GM18870 (cell line): Measurements from ENCODE around the gene LIPK.
A peak's percentile ranks its signal among the peaks of the same experiment; 100 is the strongest.
"Not testable (repeated sequence)": the region's sequence is repeated elsewhere in the genome, so short reads cannot be mapped to it uniquely, and the experiment has no call there.

ENCODE experiments used
- ATAC-seq: cut with Tn5 transposase; IDR thresholded peaks from one replicate; pipeline ENCODE4 v1.9.1; 2021; ENCODE audit warnings: moderate library complexity; ENCODE audit not compliant: unreplicated experiment

The LIPK gene

GRCh38 chr10:88709361-88709760, 3.3 kb downstream of the LIPK start:
- ATAC-seq = not testable (repeated sequence)

- ATAC-seq = no peak
These were observed 9.5 kb downstream of the LIPK start for GRCh38 chr10:88715517-88715916.

GRCh38 chr10:88721392-88721791, 15.3 kb downstream of the LIPK start:
- ATAC-seq = no peak

GRCh38 chr10:88725798-88726197, 19.7 kb downstream of the LIPK start:
- ATAC-seq = no peak

- no peak for ATAC-seq
These were observed 22.2 kb downstream of the LIPK start for GRCh38 chr10:88728107-88728763.

DNA sequence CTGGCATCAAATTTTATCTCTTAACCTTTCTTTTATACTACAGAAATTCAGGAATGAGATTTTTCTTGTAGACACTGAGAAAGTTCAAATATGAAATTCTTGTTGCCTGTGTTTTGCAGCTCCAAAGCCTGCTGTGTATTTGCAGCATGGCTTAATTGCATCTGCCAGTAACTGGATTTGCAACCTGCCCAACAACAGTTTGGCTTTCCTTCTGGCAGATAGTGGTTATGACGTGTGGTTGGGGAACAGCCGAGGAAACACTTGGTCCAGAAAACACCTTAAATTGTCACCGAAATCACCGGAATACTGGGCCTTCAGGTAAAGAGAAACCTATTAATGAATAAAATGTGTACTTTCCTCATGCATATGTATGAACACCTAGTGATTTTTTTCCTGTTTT, 24.8 kb downstream of the LIPK start:
- no peak for ATAC-seq

DNA sequence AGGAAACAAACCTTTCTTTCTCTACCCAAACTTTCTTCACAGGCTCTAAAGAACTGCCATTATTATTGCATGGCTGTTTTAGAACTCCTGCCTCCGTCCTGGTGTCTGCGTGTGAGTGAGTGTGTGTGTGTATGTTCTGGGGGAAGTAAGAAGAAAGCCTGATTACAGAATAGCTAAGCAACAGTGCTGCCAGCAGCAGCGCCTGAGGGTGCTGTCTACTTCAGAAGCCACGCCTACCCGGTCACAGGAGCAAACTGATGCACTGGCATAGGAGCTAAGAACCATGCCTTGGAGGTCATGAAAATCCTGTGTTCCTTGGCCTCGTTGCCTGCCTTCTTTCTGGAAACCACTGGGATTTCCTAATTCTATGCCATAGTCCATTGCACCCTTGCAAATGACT, 25.2 kb downstream of the LIPK start:
- no peak for ATAC-seq

- no peak for ATAC-seq
These were observed 27.2 kb downstream of the LIPK start for GRCh38 chr10:88733215-88733614.

- ATAC-seq = no peak
These were observed 29.6 kb downstream of the LIPK start for GRCh38 chr10:88735661-88736060.

- ATAC-seq = not testable (repeated sequence)
These were observed 35.9 kb downstream of the LIPK start for GRCh38 chr10:88741921-88742320.

DNA sequence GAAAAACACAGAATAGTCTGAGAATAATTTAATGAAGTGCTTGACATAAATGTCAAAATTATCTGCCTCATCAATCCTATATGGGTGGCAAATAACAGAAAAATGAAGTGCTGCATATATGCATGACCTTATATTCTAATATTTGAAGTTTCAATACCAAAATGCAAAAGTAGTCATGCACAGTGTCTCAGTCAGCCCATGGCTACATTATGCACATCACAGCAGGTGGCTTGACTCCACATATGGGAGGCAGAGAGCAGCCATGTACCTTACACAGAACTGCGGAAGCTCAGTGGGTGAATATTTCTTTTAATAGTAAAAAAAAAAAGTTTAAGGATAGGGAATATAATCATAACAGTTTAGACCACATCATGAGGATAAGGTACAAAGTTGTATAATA, 36.4 kb downstream of the LIPK start:
- no peak for ATAC-seq

GRCh38 chr10:88744002-88744401, 38.0 kb downstream of the LIPK start:
- no peak for ATAC-seq

GRCh38 chr10:88745633-88746032, 39.6 kb downstream of the LIPK start:
- no peak for ATAC-seq

- no peak for ATAC-seq
These were observed 48.2 kb downstream of the LIPK start for GRCh38 chr10:88754287-88754686.

DNA sequence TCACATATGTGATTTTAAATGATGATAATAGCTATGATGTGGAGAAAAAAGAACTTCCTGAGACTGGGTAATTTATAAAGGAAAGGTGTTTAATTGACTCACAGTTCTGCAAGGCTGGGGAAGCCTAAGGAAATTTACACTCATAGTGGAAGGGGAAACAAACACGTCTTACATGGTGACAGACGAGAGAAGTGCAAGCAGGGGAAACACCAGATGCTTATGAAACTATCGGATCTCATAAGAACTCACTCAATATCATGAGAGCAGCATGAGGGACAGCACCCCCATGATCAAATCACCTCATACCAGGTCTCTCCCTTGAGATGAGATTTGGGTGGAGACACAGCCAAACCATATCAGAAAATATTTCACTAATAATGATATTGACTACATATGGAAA, 49.7 kb downstream of the LIPK start:
- ATAC-seq = peak; percentile 69

GRCh38 chr10:88756660-88757059, 50.6 kb downstream of the LIPK start:
- ATAC-seq = no peak

DNA sequence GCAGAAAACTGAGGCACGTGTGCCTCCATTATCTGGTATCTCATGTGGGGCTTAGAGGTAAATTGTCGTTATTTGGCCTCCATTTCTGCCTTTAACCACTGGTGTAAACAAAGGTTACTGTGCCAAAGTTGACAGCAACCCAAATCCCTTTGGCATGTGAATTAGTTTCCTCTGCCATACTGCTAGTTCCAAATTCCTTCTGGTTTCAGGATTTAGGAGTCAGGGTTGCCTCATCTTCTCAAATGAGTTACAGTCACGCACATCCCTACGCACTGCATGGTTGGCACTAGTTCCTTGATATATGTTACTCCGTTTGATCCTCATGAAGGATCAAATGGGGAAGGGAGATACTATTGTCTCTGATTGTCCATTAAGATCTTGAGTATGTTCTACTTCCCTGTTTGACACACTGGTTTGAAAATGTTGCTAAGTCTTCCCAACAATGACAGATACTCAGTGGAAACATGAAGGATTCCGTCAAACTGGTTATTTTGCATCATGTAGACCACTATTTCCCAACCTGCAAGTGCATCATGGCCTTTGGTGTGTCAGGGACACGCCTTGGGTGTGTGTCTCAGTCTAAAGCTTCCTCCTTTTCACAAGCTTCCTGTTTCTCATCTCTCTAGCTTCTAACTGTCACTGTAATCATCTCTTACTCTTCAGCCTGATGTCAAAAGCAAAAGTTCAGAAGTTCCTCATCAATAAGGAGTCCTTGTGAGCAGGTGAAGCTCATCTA, 53.5 kb downstream of the LIPK start, which contains the start of gene LIPN:
Gene LIPN, plus strand, starts transcription at position 655 of the 736 bp plus-strand sequence. CDS start 1,386 bp downstream, outside the sequence.
- ATAC-seq = no peak

GRCh38 chr10:88762906-88763305, 56.9 kb downstream of the LIPK start:
- ATAC-seq = no peak

DNA sequence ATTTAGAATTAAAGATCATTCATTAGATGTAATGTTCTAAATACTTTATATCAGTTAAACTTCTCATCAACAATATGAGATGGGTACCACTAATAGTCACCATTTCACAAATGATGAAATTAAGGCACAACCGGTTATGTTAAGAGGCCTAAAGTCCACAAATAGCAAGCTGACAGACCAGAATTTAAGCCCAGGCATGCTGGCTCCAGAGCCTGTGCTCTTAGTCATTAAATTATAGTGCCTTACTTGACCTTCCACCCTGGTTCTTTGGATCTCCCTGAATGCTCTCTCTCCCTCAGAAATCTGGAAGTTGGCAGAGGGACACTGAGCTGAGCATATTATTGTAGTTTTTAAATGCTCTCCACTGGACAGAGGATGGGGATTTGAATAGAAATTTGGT, 57.4 kb downstream of the LIPK start:
- no peak for ATAC-seq

DNA sequence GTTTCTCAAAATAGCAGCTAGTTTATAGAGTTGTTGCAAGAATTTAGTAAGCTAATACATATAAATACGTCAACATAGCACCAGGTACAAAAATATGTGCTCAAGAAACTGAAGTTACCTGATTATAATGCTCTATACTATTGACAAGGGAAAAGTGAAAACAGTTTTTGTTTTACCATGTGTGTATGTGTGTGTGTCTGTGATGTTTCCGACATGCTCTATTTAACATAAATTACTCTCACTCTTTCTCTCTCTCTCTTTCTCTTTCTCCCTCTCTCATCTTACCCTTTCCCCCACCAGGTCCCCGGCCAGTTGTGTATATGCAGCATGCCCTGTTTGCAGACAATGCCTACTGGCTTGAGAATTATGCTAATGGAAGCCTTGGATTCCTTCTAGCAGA, 58.1 kb downstream of the LIPK start:
- no peak for ATAC-seq

DNA sequence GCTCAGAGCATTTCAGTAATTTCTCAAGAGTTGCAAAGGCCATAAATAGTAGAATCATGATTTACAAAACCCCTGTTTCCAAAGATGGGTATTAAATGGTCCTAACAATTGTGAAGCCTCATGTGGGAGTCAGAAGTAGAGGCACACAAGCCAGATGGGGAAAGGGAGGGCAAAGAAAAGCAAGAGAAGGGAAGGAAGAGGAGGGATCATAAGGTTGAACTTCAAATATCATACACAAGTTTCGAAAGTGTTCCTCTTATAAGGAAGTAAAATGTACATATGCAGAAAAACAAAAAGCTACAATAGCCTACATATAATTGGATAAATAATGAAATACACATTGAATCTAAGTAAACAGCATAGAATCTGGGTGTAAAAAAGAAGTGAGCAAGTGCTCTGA, 59.8 kb downstream of the LIPK start:
- no peak for ATAC-seq

DNA sequence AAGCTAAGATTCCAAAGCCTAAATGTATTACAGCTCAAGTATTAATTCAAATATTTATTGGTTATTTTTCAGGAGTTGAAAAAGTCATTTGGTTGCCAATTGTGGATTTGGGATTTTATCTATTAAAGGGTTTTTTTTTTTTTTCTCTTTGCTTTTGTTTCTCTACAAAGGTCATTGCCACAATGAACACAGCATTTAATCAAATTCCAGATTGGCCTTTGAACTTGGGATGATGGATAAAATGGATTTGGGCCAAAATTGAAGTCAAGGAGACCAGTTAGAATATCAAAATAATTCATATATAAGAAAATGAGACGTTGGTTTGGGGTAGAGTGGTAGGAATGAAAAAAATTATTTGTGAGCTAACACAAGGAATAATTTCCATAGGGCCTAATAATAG, 63.3 kb downstream of the LIPK start:
- ATAC-seq = no peak

GRCh38 chr10:88781206-88781605, 75.2 kb downstream of the LIPK start:
- ATAC-seq = no peak
